Fibroblast of upper back skin (primary cell): ENCODE results near the gene CYP2A6.
A peak's percentile ranks its signal among the peaks of the same experiment; 100 is the strongest.

Experiments used
- DNase-seq: peaks from one replicate; pipeline ENCODE4 v3.0.0-alpha.2; 2013

Gene CYP2A6

DNA sequence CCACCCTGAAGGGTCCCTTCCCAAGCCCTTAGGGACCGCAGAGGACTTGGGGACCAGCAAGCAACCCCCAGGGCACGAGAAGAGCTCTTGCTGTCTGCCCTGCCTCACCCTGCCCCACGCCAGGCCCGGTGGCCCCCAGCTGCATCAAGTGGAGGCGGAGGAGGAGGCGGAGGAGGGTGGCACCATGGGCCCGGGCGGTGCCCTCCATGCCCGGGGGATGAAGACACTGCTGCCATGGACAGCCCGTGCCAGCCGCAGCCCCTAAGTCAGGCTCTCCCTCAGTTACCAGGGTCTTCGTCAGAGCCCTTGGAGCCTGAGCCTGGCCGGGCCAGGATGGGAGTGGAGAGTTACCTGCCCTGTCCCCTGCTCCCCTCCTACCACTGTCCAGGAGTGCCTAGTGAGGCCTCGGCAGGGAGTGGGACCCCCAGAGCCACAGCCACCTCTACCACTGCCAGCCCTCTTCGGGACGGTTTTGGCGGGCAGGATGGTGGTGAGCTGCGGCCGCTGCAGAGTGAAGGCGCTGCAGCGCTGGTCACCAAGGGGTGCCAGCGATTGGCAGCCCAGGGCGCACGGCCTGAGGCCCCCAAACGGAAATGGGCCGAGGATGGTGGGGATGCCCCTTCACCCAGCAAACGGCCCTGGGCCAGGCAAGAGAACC lies 49.8 kb downstream of the CYP2A6 start:
- DNase-seq, result no peak

DNA sequence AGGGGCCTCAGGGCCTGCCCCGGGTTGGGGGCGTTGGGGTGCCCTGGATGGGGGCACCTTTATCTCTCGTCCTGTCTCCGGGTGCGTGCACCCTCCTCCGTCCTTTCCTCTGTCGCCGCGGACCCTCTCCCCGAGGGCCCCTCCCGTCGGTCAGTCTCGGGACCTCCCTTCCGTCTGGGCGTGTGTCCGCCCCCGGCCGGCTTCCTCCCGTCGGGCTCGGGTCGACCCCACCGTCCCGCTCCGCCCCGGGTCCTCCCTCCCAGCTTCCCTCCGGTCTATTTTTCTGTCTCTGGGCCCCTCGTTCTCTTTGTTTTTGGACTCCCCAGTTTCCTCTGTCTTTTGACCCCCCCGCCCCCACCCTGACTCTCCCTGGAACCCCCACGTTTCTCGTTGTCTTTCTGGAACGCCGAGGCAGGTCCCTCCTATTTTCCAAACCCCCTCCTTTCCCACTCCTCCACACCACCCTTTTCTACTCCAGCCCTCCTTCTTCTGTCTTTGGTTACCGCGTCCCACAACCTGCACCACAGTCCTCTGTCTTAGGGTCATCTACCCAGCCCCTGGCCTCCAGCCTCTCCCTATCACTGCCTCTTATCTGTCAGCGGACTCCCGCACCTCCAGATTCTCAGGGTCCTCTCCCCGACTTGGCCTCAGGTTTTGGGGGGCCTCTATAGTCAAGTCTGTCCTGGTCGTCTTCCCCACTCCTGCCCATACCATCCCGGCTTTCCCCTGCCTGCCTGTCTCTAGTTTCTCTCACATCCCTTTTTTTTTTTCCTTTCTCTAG lies 50.5 kb downstream of the CYP2A6 start:
- DNase-seq, result no peak

DNA sequence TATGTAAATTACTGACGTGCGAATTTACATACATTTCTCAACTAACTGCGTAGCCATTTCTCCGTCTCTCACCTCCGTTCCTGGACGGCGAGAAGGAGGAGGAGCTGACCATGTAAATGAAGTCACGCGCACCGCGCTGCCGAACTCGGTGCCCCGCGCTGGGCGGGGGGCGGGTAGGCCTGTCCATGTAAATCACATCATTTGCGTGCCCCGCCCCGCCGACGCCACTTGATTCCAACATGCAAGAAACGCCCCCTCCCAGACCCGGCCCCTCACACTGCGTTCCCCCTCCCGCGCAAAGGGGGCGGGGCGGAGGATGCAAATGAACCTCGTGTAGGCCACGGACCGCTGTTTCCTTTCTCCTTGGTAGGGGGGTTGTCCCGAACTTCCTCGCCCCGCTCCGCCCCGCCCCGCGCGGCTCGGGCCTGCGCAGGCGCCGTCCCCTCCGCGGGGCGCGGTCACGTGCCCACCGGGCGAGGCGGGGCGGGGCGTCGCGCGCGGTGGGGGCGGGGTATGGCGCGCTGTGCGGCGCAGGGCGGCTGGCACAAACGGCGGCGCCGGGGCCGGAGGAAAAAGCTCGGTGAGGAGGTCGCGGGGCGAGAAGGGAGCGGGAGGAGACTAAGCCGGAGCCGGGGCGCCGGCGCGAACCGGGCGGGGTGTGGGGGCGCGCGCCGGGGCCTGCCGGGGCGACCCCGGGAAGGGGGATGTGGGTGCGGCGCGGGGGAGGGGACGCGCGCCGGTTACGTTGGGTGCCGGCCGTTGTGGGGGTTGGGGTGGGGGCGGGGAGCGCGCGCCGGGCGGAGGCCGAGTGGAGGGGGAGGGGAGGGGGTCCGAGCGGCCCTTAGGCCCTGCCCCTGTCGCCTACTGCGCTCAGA lies 51.3 kb downstream of the CYP2A6 start, which contains the start of gene EGLN2:
EGLN2 (plus strand) TSS at position 509 of the 875 bp plus-strand sequence. CDS start 1,382 bp downstream, outside the sequence.
- peak; percentile 100 for DNase-seq

DNA sequence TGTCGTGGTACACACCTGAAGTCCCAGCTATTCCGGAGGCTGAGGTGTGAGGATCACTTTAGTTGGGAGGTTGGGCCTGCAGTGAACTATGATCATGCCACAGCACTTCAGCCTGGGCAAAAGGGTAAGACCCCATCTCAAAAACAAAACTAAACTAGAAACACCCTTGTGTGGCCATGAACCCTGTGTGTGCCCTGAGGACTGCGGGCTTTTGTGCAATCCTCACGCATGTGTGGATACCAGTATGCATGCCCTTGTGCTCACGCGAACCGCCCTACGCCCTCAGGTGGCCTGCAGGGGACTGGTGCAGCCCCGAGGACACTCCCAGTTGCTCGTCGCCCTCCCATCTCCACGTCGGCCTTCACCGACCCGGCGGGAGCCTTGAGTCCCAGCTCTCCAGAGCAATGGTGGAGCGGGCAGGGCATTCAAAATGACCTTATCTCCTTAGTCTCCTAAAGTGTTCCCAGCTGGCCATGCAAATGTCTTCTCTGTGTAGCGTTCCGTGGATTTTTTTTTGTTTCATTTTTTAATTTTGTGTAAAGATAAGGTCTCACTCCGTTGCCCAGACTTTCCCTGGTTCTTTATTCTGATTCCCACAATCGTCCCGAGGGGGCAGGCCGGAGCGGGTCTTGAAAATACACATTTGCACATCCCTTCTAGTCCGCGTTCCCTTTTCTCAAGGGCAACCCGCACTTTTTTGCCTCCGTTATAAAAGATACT lies 52.1 kb downstream of the CYP2A6 start:
- peak; percentile 39 for DNase-seq

DNA sequence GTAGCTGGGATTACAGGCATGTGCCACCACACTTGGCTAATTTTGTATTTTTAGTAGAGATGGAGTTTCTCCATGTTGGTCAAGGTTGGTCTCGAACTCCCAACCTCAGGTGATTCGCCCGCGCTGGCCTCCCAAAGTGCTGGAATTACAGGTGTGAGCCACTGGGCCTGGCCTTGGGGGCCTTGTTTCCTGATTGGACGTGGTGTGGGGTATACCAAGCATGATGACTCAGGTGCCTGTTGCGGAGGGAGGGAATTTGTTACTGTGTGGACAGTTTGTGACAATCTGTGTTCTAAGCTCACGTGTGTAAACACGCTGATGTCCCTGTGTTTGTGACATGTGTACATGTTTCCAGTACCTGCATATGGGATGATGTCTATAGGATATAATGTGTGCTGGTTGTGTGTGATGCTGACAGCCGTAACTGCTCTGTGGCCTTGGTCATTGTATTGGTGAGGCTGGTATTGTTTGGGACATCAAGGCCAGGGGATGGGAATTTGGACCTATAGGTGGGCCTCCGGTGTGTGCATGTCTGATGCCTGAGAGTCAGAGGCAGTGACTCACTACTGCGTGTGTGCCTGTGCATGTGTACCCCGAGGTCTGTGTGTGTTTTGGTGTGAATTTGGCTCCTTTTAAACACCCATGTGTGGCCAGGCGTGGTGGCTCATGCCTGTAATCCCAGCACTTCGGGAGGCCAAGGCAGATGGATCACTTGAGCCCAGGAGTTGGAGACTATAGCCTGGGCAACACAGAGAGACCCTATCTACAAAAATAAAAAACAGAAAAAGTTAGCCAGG lies 52.9 kb downstream of the CYP2A6 start:
- no peak for DNase-seq
